ENCODE measurements around the gene AGAP1. TPM values are rescaled to one million over a fixed set of nuclear protein-coding genes. Genes with fewer than 3 reads are reported as not detected.

The AGAP1 gene
- total RNA-seq, 1 donor from 2014 or later, result 43.9 TPM

DNA sequence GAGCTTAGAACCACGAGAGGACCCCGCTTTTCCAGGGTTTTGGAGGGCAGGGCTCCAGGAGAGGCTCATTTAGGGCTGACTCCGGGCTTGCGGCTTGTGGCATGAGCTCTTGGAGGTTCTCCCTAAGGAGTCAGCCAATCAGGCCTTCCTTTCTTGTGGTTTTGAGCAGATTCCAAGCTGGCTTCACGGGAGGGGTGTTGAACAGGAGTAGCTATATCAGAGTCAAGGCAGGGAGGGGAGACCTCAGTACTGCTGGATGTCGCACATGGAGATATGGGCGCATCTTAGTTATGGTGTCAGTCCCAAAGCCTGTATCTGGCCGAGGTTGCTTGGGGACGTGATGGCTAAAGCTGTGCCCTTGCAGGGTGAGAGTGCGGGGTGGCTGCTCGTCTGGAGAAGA is 98.6 kb downstream of the AGAP1 start:
- Mint-ChIP-seq H3K27ac (ENCODE audit: unreplicated experiment) (no peak overlapping the region), H3K36me3 (ENCODE audit: low read depth, unreplicated experiment) (no peaks in the 10 kb centered on the region), H3K27me3 (ENCODE audit: unreplicated experiment) (peaks cover 6% of the 10 kb centered on the region), H3K4me3 (ENCODE audit: unreplicated experiment) (no peak overlapping the region), H3K4me1 (ENCODE audit: unreplicated experiment) (peaks cover 2% of the 10 kb centered on the region), H3K9me3 (ENCODE audit: unreplicated experiment) (no peaks in the 10 kb centered on the region)
- TF ChIP-seq CTCF (IDR thresholded peaks at IDR 0.05; ENCODE audit: unreplicated experiment), result no peak
- no peak for DNase-seq (ENCODE audit: low spot score)

DNA sequence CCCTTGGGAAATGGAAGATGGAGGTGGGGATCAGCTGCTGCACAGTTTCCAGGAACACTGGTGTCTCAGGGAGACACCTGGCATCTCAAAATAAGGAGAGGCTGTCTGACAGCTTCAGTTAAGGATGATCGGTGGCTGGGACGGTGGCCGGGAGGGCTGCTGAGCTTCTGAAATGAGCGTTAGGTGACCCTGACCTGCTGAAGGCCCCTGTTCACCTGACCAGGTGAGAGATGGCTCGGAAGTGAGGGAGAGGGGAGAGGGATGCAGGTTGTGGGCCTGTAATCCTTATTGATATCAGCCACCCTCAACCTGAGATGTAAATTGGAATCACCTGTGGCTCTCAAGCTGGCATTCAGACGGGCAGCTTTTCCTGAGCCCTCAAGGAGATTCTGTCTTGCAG is 99.0 kb downstream of the AGAP1 start:
- DNase-seq (ENCODE audit: low spot score), result no peak
- peaks cover 6% of the 10 kb centered on the region for H3K27me3 Mint-ChIP-seq (ENCODE audit: unreplicated experiment)
- TF ChIP-seq CTCF (IDR thresholded peaks at IDR 0.05; ENCODE audit: unreplicated experiment), result no peak
- H3K4me3 Mint-ChIP-seq (ENCODE audit: unreplicated experiment), result no peak overlapping the region
- no peak overlapping the region for H3K27ac Mint-ChIP-seq (ENCODE audit: unreplicated experiment)
- H3K9me3 Mint-ChIP-seq (ENCODE audit: unreplicated experiment), result no peaks in the 10 kb centered on the region
- H3K4me1 Mint-ChIP-seq (ENCODE audit: unreplicated experiment), result peaks cover 2% of the 10 kb centered on the region
- no peaks in the 10 kb centered on the region for H3K36me3 Mint-ChIP-seq (ENCODE audit: low read depth, unreplicated experiment)

DNA sequence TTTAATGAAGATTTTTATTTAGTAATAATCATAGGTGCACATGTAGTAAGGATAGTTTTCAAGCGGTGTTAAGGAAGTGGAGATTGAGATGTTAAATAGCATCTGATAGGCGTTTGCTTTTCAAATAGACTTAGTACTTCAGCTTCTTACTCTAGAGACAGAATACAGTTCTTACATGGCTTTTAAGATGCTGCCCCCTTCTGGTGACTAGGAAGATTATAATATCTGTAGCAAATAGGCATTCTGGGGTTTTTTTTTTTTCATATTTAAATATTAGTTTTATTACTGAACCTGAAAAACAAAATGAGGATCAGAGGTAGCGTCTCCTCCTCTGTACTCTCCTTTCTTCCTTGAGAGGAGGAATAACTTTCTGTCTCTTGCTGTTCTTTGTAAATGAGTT is 100.2 kb downstream of the AGAP1 start:
- Mint-ChIP-seq H3K36me3 (ENCODE audit: low read depth, unreplicated experiment) (no peaks in the 10 kb centered on the region), H3K4me3 (ENCODE audit: unreplicated experiment) (no peak overlapping the region), H3K4me1 (ENCODE audit: unreplicated experiment) (peaks cover 2% of the 10 kb centered on the region), H3K27me3 (ENCODE audit: unreplicated experiment) (peaks cover 6% of the 10 kb centered on the region), H3K27ac (ENCODE audit: unreplicated experiment) (no peak overlapping the region), H3K9me3 (ENCODE audit: unreplicated experiment) (no peaks in the 10 kb centered on the region)
- TF ChIP-seq CTCF (IDR thresholded peaks at IDR 0.05; ENCODE audit: unreplicated experiment), result peak; percentile 77
- no peak for DNase-seq (ENCODE audit: low spot score)

DNA sequence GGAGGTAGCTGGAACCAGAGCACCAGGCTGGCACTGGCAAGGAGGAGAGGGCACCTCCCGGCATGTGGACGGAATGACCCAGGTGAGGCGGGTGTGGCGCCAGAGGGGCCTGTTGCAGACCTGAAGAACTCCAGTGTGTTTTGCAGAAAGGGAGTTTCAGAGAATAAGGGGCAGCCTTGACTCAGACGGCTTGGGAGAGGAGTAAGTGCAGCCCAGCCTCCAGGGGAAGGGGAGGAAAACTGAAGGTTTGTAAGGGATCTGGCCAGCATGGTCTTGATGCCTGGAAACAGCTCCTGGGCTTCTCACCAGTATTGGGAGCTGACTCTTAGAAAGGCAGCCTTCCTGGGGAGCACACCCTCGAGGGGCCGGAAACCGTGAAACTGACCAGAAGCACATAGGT is 101.1 kb downstream of the AGAP1 start:
- Mint-ChIP-seq H3K27ac (ENCODE audit: unreplicated experiment) (no peak overlapping the region), H3K9me3 (ENCODE audit: unreplicated experiment) (no peaks in the 10 kb centered on the region), H3K27me3 (ENCODE audit: unreplicated experiment) (peaks cover 4% of the 10 kb centered on the region), H3K4me3 (ENCODE audit: unreplicated experiment) (no peak overlapping the region), H3K4me1 (ENCODE audit: unreplicated experiment) (peaks cover 2% of the 10 kb centered on the region), H3K36me3 (ENCODE audit: low read depth, unreplicated experiment) (no peaks in the 10 kb centered on the region)
- DNase-seq (ENCODE audit: low spot score), result no peak
- TF ChIP-seq CTCF (IDR thresholded peaks at IDR 0.05; ENCODE audit: unreplicated experiment), result no peak

GRCh38 chr2:235595422-235596010 is 101.7 kb downstream of the AGAP1 start:
- H3K9me3 Mint-ChIP-seq (ENCODE audit: unreplicated experiment), result no peaks in the 10 kb centered on the region

More at GRCh38 chr2:235595422-235596010, 101.7 kb downstream of the AGAP1 start:
- Mint-ChIP-seq H3K4me3 (ENCODE audit: unreplicated experiment) (no peak overlapping the region), H3K27me3 (ENCODE audit: unreplicated experiment) (peaks cover 4% of the 10 kb centered on the region), H3K4me1 (ENCODE audit: unreplicated experiment) (peaks cover 2% of the 10 kb centered on the region), H3K36me3 (ENCODE audit: low read depth, unreplicated experiment) (peaks cover 1% of the 10 kb centered on the region), H3K27ac (ENCODE audit: unreplicated experiment) (no peak overlapping the region)
- TF ChIP-seq CTCF (IDR thresholded peaks at IDR 0.05; ENCODE audit: unreplicated experiment), result peak; percentile 82
- peak; percentile 80 for DNase-seq (ENCODE audit: low spot score)
